Brain microvascular endothelial cell (primary cell): Measurements from ENCODE around the gene GDPD5.

ENCODE experiments used
- DNase-seq: peaks from one replicate; pipeline ENCODE4 v3.0.0-alpha.2; 2020
- H3K27ac ChIP-seq: fragments of 250-450 bp; sonication (Bioruptor Pico); 2 replicates; pipeline ENCODE4 v1.5.1; 2020; ENCODE audit warnings: mild to moderate bottlenecking, moderate library complexity
- H3K27me3 ChIP-seq: fragments of 250-450 bp; sonication (Bioruptor Pico); replicated peaks from 2 replicates; pipeline ENCODE4 v1.5.1; 2020; ENCODE audit warnings: mild to moderate bottlenecking
- H3K36me3 ChIP-seq: fragments of 250-450 bp; sonication (Bioruptor Pico); replicated peaks from 2 replicates; pipeline ENCODE4 v1.5.1; 2020; ENCODE audit warnings: mild to moderate bottlenecking
- H3K4me3 ChIP-seq: 2 replicates; pipeline ENCODE4 v1.5.1; 2011; ENCODE audit warnings: low read depth, mild to moderate bottlenecking, control low read depth, low read length, moderate library complexity
- in situ Hi-C: cut with HindIII; loops from 2 replicates; pipeline ENCODE4 v1.10.0; 2017; ENCODE audit warnings: low sequenced_read_pairs, low pct_ligation_motif_present
- TF ChIP-seq, protein P1 (sequence below): IDR thresholded peaks from 2 replicates; pipeline ENCODE4 v1.5.1; 2011; ENCODE audit warnings: low read depth, mild to moderate bottlenecking, moderate library complexity, low read length, control low read depth, inconsistent platforms; ENCODE audit errors: missing control alignments

The GDPD5 gene

DNA sequence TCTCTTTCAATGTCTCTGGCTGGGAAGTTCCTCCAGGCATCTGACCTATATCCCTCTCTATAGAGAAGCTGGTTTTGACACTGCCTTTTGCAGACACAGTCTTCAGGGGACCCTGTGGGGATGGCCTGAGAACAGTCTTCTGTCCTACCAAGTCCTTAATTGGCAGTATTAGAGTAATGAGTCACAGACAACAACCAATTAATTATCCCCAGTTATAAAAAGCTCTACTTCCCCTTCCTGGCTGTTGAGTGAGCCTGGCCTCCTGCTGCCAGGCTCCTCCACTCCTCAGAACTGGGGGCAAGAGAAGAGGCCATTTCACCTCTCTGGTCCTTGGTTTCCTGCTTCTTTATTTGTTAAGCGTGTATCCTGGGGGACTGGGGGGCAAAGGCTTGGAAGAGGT lies 51.5 kb downstream of the GDPD5 start:
- DNase-seq, result no peak
- Histone ChIP-seq H3K36me3 (no peaks in the 10 kb centered on the region), H3K27me3 (no peaks in the 10 kb centered on the region), H3K27ac (no peak overlapping the region), H3K4me3 (no peak overlapping the region)
- TF ChIP-seq, protein P1, sequence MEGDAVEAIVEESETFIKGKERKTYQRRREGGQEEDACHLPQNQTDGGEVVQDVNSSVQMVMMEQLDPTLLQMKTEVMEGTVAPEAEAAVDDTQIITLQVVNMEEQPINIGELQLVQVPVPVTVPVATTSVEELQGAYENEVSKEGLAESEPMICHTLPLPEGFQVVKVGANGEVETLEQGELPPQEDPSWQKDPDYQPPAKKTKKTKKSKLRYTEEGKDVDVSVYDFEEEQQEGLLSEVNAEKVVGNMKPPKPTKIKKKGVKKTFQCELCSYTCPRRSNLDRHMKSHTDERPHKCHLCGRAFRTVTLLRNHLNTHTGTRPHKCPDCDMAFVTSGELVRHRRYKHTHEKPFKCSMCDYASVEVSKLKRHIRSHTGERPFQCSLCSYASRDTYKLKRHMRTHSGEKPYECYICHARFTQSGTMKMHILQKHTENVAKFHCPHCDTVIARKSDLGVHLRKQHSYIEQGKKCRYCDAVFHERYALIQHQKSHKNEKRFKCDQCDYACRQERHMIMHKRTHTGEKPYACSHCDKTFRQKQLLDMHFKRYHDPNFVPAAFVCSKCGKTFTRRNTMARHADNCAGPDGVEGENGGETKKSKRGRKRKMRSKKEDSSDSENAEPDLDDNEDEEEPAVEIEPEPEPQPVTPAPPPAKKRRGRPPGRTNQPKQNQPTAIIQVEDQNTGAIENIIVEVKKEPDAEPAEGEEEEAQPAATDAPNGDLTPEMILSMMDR, result no peak
- in situ Hi-C loops, result no loop called here

DNA sequence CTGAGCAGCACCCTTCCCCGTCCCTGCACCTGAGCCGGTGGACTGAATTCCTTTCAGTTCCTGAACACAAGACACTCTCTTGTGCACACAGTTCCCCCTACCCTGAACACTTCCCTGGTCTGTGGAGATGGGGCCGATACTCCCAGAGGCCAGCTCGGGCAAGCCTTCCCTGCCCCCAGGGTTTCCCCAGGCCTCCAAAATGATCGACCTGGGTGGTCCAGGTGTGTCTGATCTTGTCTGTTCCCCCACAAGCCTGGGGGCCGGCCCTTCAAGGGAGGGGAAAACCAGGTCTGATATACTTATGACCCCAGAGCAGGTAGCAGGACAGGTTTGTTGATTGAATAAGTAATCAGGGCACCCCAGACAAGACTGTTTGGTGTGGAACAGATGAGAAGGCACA lies 52.1 kb downstream of the GDPD5 start:
- H3K36me3 ChIP-seq, result no peaks in the 10 kb centered on the region
- no peak overlapping the region for H3K4me3 ChIP-seq
- no peak overlapping the region for H3K27ac ChIP-seq
- no peaks in the 10 kb centered on the region for H3K27me3 ChIP-seq
- TF ChIP-seq, protein P1, result no peak
- DNase-seq, result no peak
- in situ Hi-C loops, result no loop called here

DNA sequence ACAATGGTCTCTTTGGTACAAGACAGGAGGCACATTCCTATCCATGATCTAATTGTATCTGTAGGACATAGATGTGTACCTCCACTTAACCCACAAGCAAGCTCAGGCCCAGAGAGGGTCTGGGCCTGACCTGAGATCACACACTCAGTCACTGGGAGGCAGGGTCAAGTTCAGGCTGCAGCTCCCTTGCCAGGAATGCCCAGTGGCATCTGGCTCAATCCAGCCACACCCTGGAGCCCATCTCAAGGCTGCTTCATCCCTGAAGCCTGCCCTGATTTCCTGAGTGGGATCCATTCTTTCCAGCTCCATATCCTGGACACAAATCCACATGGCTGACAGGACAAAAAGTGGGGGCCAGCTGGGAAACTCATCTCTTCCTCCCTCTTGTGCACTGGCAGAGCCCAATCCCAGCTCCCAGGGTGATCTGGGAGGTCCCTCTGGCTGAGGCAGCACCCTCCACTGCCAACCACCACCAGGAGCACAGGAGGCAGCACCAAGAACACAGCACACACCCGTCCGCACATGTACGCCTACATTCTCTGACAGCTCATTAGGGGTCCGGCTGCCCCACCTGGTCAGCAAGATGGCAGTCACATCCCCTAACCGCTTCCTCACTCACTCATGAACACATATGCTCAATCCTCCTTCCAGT lies 53.5 kb downstream of the GDPD5 start:
- Histone ChIP-seq H3K27ac (no peak overlapping the region), H3K27me3 (no peaks in the 10 kb centered on the region), H3K4me3 (no peak overlapping the region), H3K36me3 (no peaks in the 10 kb centered on the region)
- in situ Hi-C loops, result no loop called here
- DNase-seq, result no peak
- TF ChIP-seq, protein P1, result no peak

DNA sequence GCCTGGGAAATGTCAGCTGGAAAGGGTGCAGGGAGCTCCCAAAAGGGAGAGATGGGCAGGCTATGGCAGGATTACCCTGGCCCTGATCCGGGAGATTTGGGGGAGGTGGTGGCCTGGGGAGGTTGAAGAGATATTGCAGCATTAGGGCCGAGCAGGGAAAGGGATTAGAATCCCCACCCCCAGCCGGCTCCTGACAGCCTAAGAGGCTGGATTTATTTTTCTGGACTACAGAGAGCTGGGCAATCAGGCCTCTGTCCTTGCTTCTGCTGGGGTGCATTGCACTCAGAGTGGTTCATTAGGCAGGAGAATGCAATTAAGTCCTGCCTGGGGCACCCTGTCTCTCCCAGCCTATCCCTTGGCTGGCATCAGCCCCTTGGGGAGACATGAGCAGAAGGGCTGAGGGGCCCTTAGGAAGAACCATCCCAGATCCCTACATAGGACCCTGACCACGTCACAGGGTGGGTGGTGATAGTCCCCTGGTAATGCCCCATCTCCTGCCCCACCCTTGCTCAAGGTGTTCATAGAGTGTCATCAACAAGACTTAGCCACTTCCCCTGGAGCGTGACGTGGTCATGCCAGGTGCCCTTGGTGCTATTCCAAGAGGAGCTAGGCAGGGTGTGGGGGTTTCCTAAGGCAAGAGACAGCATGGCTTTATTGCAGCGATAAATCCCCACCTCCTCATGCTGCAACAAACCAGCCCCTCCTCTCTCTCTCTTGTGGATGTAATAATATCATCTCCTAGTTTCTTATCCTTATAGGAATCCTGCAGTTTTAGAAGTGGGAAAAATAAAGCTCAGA lies 54.4 kb downstream of the GDPD5 start:
- Histone ChIP-seq H3K27me3 (no peaks in the 10 kb centered on the region), H3K36me3 (no peaks in the 10 kb centered on the region), H3K4me3 (no peak overlapping the region), H3K27ac (no peak overlapping the region)
- in situ Hi-C loops, result no loop called here
- no peak for DNase-seq
- TF ChIP-seq, protein P1, result no peak

DNA sequence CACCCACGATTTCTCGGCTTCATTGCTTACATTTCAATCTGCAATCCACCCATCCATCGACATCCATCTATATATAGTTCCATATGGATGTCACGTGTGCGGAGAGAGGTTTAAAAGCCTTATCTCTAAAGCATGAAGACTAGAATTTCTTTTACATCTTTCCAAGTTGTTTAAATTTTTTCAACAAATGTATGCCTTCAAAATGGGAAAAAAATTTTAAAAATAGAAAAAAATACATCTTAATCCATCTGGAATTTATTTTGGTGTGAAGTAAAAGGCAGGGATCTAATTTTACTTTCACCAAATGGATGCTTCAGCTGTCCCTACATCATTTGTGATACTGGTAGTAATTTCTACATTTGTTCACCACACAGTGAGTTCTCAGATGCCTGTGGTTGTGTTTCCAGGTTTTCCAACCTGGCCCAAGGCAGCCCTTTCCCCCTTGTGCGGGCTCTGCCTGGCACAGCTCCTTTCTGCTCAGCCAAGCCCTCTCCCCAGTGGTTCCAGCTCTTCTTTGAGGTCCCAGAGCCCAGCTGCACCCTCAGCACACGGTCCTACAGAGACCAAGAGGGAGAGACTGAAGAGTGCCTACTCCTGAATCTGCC lies 55.2 kb downstream of the GDPD5 start:
- Histone ChIP-seq H3K36me3 (no peaks in the 10 kb centered on the region), H3K27ac (no peak overlapping the region), H3K27me3 (no peaks in the 10 kb centered on the region), H3K4me3 (no peak overlapping the region)
- in situ Hi-C loops, result no loop called here
- TF ChIP-seq, protein P1, result no peak
- no peak for DNase-seq
